Measurements from ENCODE around the gene TPRG1L.
"Not testable (repeated sequence)": the region's sequence is repeated elsewhere in the genome, so short reads cannot be mapped to it uniquely, and the experiment has no call there.

The TPRG1L gene

GRCh38 chr1:3608154-3608553, 16.7 kb upstream of the TPRG1L start:
- DNase-seq = no peak

GRCh38 chr1:3609016-3609768, 15.6 kb upstream of the TPRG1L start:
- no peak for DNase-seq

GRCh38 chr1:3609769-3610526, 14.9 kb upstream of the TPRG1L start:
- DNase-seq = no peak

- DNase-seq = no peak
These were observed 14.2 kb upstream of the TPRG1L start for GRCh38 chr1:3610527-3611169.

DNA sequence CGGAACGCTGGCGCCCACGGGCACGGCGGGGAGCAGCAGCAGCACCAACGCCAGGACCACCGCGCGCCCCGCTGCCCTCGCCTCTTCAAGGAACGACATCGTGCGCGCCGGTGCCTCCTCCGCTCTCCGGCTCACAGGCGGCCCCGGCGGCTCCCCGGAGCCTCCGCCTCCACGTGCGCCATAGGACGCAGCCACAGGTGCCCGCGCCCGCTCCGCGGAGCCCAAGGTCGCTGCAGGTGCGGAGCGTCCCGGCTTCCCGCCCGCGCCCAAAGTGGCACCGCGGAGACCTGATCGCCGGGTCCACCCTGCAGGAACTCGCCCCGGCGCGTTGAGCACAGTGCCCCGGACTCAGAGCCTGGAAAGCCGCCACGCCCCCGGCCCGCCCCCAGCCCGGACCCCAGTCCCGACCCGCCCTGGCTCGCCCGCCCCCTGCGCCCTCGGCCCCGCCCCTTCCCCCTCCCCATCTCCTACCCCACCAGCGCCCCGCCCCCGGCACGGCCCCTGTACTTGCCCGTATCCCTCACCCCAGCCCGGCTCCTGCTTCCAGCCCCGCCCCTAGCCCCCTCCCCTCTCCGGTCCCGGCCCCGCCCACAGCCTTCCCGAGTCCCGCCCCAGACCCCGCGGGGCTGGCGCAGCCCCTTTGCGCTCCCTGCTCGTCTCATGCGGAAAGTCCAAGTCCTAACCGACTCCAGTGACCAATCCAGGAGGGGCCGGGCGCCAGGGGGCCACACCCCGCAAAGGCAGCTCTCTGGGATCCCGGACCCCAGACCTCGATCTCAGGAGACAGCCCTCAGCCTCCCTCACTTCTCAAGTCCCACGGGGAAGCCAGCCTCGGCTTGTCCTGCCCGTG, 13.4 kb upstream of the TPRG1L start, which contains the start of gene MEGF6:
MEGF6 (minus strand) TSS at position 339 of the 850 bp plus-strand sequence; CDS start at position 99, 240 bp downstream.
- DNase-seq = peak in 10 of 56 donors; percentile 18 to 78 (median 30)

- DNase-seq = no peak
These were observed 12.7 kb upstream of the TPRG1L start for GRCh38 chr1:3612123-3612522.

DNA sequence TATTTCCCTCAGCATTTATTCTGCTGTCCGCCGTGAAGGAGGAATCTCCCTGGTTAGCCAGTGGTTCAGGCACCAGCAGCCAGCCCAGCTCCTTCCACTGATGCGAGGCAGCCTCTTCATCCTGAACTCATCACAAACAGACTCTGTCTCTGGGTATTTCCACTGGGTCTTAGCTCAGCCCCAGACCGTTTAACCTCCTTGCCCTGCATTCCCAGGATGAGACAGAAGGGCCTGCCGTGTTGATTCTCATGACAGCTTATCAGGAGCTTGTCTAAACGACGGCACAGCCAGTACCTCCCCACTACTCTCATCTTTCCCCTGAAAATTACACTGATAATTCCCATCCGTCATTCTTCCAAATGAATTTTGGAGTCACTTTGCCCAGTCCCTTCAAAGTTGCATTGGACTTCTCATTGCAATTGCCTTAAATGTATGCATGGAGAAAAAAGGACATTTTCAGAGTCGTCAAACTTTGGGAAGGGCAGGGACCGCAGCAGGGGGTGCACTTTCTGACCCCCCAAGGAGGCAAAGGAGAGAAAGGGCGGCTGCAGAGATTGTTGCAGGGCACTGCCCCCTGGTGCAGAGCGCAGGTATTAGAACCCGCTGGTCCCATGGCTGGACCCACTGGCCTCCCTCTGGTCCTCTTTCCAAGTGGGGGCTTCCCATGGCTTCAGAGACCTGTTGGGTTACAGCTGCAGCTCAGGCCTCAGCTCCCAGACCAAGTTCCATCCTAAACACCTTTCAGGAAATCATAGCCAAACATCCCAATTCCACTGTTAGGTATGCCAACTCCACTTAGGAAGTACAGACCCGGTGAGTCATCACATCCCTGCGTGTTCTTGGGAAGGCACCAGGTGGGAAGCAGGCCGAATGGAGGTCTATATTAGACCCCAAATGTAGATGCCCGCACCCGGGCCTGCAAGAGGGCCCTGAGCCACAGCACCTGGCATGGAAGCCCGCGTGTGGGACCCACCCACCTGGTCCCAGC, 9.8 kb upstream of the TPRG1L start:
- DNase-seq = peak in 1 of 56 donors; percentile 25

DNA sequence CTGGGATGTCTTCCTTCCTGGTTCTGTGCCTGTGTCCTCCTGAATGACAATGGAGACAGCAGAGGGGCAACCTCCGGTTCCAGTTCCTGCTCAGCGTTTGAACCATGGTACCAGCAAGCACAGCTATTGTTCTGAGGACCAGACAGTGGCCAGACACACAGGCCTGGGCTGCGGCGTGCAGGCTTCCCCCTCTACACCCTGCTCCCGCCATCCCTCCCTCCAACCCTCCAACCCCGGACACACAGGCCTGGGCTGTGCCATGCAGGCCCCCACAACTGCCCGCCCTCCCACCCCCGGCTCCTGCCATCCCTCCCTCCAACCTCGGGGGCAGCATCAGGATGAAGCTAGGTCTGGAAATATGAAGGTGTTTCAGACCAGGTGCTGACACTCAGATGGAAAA, 8.0 kb upstream of the TPRG1L start:
- DNase-seq = no peak

DNA sequence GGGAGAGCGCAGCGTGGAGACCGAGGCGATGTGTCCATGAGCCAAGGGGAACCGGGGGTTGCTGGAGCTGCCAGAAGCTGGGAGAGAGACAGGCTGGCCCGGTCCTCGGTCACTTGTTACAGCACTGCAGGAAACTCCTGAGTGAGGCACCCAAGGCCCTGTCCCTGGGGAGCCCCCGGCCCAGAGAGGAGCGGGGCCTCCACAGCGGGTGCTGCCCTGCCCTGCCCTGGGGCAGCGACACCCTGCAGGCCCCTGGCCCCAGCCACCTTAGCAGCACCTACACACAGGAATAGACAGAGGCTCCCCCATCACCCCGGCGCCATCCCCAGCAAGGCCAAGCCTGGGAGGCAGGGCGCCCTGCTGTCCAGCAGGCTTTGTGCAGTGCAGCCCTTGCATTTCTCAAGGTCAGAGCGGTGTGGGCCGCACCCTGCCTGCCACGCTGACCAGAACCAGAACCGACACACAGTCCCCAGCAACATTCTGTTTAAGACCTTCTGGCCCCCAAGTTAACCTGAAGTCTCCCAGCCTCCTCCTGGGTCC, 6.9 kb upstream of the TPRG1L start:
- no peak for DNase-seq

DNA sequence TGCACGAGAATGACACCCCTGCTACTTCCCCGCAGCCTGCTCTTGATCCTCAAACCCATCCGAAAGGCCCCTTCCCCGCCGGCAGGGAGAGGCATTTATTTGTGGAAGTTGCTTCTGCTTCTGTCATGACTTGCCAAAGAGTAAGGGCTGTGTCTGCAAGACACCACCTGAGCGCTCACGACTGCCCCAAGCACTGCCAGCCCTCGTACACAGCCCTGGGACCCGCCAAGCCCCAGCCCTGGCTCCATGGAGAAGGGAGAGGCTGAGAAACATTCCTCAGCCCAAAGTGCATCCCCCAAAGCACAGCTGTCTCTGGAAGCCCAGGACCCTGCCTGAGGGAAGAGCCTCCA, 6.3 kb upstream of the TPRG1L start:
- DNase-seq = no peak

DNA sequence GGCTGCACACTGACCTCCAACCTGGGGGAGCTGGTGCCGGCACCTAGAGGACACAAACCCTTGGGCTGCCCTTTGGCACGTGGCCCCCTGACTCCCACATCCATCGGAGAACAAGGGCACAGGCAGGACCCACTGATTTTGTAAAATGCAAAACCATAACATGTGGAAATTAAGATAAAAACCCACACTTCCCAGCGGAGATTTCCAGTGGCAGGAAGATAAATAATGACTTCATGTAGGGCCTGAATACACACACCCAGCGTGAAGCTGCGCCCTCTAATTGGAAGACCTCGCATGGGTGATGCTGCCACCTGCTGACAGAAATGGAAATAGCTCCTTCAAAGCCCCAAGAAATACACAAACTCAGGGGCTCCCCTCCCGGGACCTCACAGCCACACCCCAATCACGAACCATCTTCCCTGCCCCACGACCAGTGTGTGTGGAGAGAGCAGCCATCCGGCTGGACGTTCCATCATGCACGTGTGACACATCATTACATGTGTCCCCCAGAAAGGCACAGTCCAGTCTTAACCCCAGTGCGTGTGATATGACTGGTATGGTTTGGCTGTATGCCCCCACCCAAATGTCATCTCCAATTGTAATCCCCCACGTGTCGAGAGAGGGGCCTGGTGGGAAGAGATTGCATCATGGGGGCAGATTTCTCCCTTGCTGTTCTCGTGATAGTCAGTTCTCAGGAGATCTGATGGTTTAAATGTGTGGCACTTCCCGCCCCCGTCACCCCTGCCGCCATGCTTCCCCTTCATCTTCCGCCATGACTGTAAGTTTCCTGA, 5.7 kb upstream of the TPRG1L start:
- DNase-seq = peak in 47 of 56 donors; percentile 10 to 85 (median 42)

- no peak for DNase-seq
These were observed 4.1 kb upstream of the TPRG1L start for GRCh38 chr1:3620708-3621107.

GRCh38 chr1:3621151-3621671, 3.6 kb upstream of the TPRG1L start:
- peak in 24 of 56 donors; percentile 4 to 57 (median 25) for DNase-seq

DNA sequence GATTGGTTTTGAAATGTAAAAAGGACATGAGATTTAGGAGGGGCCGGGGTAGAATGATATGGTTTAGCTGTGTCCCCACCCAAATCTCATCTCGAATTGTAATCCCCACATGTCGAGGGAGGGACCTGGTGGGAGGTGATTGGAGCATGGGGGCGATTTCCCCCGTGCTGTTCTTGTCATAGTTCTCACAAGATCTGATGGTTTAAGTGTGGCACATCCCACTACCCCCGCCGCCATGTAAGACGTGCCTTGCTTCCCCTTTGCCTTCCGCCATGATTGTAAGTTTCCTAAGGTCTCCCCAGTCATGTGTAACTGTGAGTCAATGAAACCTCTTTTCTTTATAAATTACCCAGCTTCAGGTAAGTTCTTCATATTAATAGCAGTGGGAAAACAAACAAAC, 2.7 kb upstream of the TPRG1L start:
- DNase-seq = not testable (repeated sequence)

- DNase-seq = no peak
These were observed 1.2 kb upstream of the TPRG1L start for GRCh38 chr1:3623441-3624199.

DNA sequence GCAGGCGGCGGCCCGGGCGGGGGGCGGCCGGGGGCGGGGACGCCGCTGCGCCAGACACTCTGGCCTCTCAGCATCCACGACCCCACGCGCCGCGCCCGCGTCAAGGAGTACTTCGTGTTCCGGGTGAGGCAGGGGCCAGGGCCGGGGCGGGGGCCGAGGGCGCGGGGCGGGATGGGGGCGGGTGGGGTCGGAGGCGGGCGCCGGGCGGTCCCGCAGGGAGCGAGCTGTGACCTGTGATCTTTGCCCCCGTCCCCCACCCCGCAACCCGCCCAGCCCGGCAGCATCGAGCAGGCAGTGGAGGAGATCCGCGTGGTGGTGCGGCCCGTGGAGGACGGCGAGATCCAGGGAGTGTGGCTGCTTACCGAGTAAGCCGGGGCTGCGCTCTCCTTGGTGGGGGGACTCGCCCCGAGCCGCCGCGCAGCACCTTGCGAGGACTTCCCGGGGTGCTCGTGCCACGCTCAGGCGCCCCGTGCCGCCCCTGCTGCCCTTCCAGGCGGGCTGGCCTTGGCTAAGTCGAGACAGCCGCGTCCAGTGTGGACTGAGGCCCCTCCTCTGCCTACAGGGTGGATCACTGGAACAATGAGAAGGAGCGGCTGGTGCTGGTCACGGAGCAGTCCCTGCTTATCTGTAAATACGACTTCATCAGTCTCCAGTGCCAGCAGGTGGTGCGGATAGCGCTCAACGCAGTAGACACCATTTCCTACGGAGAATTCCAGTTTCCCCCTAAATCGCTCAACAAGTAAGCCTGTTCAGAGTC, 514 bp downstream of the TPRG1L start:
- peak in 3 of 56 donors; percentile 10 to 64 (median 39) for DNase-seq

DNA sequence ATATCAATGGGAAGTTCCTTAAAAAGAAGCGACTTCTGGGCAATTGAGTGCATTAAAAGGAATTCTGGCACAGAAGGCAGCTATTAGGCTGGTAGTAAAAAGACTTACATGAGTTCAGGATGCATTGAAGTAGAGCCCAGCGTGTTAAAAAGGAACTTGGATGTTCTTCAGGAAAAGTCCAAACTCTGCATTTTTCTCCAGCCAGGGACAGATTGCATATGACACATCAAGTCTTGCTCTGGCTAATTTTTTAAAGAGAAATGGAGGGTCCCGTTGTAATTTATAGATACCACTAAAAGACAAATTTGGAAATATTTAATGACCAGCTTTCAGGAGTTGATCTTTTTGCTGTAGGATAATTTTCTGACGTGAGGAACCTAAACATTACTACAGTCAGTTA, 1.2 kb downstream of the TPRG1L start:
- DNase-seq = no peak

All from amygdala (tissue), 56 donors.